GM18868 (cell line): ENCODE results near the gene BMP6.
"Not testable (repeated sequence)": the region's sequence is repeated elsewhere in the genome, so short reads cannot be mapped to it uniquely, and the experiment has no call there.

Experiments used
- ATAC-seq: cut with Tn5 transposase; IDR thresholded peaks from one replicate; pipeline ENCODE4 v1.9.1; 2021; ENCODE audit warnings: mild to moderate bottlenecking, moderate library complexity; ENCODE audit not compliant: unreplicated experiment

Gene BMP6

GRCh38 chr6:7786214-7786661 lies 60.3 kb downstream of the BMP6 start:
- no peak for ATAC-seq

- no peak for ATAC-seq
These were observed 61.3 kb downstream of the BMP6 start for GRCh38 chr6:7787137-7787608.

GRCh38 chr6:7787731-7788130 lies 61.8 kb downstream of the BMP6 start:
- no peak for ATAC-seq

GRCh38 chr6:7794509-7794908 lies 68.6 kb downstream of the BMP6 start:
- no peak for ATAC-seq

- ATAC-seq = no peak
These were observed 71.5 kb downstream of the BMP6 start for GRCh38 chr6:7797386-7797785.

- ATAC-seq = no peak
These were observed 72.9 kb downstream of the BMP6 start for GRCh38 chr6:7798751-7799150.

- ATAC-seq = no peak
These were observed 76.8 kb downstream of the BMP6 start for GRCh38 chr6:7802662-7803061.

GRCh38 chr6:7803214-7803613 lies 77.3 kb downstream of the BMP6 start:
- ATAC-seq = no peak

GRCh38 chr6:7805078-7805849 lies 79.4 kb downstream of the BMP6 start:
- no peak for ATAC-seq

- no peak for ATAC-seq
These were observed 79.9 kb downstream of the BMP6 start for GRCh38 chr6:7805850-7806214.

GRCh38 chr6:7806711-7807110 lies 80.8 kb downstream of the BMP6 start:
- no peak for ATAC-seq

GRCh38 chr6:7809346-7809745 lies 83.4 kb downstream of the BMP6 start:
- ATAC-seq = no peak

- ATAC-seq = no peak
These were observed 85.5 kb downstream of the BMP6 start for GRCh38 chr6:7811441-7811840.

GRCh38 chr6:7812623-7813022 lies 86.7 kb downstream of the BMP6 start:
- ATAC-seq = no peak

- ATAC-seq = no peak
These were observed 87.3 kb downstream of the BMP6 start for GRCh38 chr6:7813193-7813592.

- ATAC-seq = no peak
These were observed 87.8 kb downstream of the BMP6 start for GRCh38 chr6:7813704-7814103.

- ATAC-seq = no peak
These were observed 89.8 kb downstream of the BMP6 start for GRCh38 chr6:7815716-7816115.

- not testable (repeated sequence) for ATAC-seq
These were observed 91.3 kb downstream of the BMP6 start for GRCh38 chr6:7817184-7817583.

GRCh38 chr6:7818257-7819214 lies 92.6 kb downstream of the BMP6 start:
- no peak for ATAC-seq

GRCh38 chr6:7819431-7820015 lies 93.6 kb downstream of the BMP6 start:
- ATAC-seq = no peak

- ATAC-seq = no peak
These were observed 94.5 kb downstream of the BMP6 start for GRCh38 chr6:7820288-7820835.
